SW480 (cell line): ENCODE measurements around the gene TMEM53.
"Not testable (repeated sequence)": the region's sequence is repeated elsewhere in the genome, so short reads cannot be mapped to it uniquely, and the experiment has no call there.

Experiments used
- DNase-seq: peaks from one replicate; pipeline ENCODE4 v3.0.0-alpha.2; 2016; ENCODE audit warnings: low spot score

Gene TMEM53

GRCh38 chr1:44672254-44672955 is 1.9 kb downstream of the TMEM53 start:
- peak; percentile 75 for DNase-seq

- no peak for DNase-seq
Observed at GRCh38 chr1:44670751-44671640, 3.3 kb downstream of the TMEM53 start.

GRCh38 chr1:44666719-44667118 is 7.6 kb downstream of the TMEM53 start:
- DNase-seq = not testable (repeated sequence)

GRCh38 chr1:44664730-44665370 is 9.4 kb downstream of the TMEM53 start:
- DNase-seq = no peak

GRCh38 chr1:44663417-44663816 is 10.9 kb downstream of the TMEM53 start:
- DNase-seq = no peak

GRCh38 chr1:44662683-44663030 is 11.6 kb downstream of the TMEM53 start:
- no peak for DNase-seq

- DNase-seq = no peak
Observed at GRCh38 chr1:44661781-44662682, 12.2 kb downstream of the TMEM53 start.

- no peak for DNase-seq
Observed at GRCh38 chr1:44660176-44660575, 14.1 kb downstream of the TMEM53 start.

GRCh38 chr1:44659566-44659965 is 14.7 kb downstream of the TMEM53 start:
- no peak for DNase-seq

- peak; percentile 23 for DNase-seq
Observed at GRCh38 chr1:44655609-44656008, 18.7 kb downstream of the TMEM53 start.

GRCh38 chr1:44654621-44655187 is 19.6 kb downstream of the TMEM53 start:
- no peak for DNase-seq

GRCh38 chr1:44653107-44653964 is 20.9 kb downstream of the TMEM53 start:
- DNase-seq = no peak

- DNase-seq = peak; percentile 46
Observed at GRCh38 chr1:44652445-44653106, 21.7 kb downstream of the TMEM53 start.

GRCh38 chr1:44651069-44651468 is 23.2 kb downstream of the TMEM53 start:
- no peak for DNase-seq

GRCh38 chr1:44650159-44650831 is 24.0 kb downstream of the TMEM53 start:
- no peak for DNase-seq

- no peak for DNase-seq
Observed at GRCh38 chr1:44649788-44650158, 24.5 kb downstream of the TMEM53 start.

- no peak for DNase-seq
Observed at GRCh38 chr1:44648529-44649250, 25.6 kb downstream of the TMEM53 start.

GRCh38 chr1:44647896-44648295 is 26.4 kb downstream of the TMEM53 start:
- no peak for DNase-seq
